Measurements from ENCODE around the gene ASTL.

GRCh38 chr2:96120991-96121390 is 17.3 kb downstream of the ASTL start:
- TF ChIP-seq CTCF (IDR thresholded peaks at IDR 0.05; ENCODE audit: poor library complexity), result no peak
- TF ChIP-seq EZH2phosphoT487 (IDR thresholded peaks at IDR 0.05; ENCODE audit: low read depth, severe bottlenecking, unreplicated experiment), result no peak
